ENCODE data around the gene MRFAP1. TPM values are rescaled to one million over a fixed set of nuclear protein-coding genes. Genes with fewer than 3 reads are reported as not detected.

Gene MRFAP1
- total RNA-seq, 6 experiments from 2014 or later = 103 to 166 (median 129) TPM

DNA sequence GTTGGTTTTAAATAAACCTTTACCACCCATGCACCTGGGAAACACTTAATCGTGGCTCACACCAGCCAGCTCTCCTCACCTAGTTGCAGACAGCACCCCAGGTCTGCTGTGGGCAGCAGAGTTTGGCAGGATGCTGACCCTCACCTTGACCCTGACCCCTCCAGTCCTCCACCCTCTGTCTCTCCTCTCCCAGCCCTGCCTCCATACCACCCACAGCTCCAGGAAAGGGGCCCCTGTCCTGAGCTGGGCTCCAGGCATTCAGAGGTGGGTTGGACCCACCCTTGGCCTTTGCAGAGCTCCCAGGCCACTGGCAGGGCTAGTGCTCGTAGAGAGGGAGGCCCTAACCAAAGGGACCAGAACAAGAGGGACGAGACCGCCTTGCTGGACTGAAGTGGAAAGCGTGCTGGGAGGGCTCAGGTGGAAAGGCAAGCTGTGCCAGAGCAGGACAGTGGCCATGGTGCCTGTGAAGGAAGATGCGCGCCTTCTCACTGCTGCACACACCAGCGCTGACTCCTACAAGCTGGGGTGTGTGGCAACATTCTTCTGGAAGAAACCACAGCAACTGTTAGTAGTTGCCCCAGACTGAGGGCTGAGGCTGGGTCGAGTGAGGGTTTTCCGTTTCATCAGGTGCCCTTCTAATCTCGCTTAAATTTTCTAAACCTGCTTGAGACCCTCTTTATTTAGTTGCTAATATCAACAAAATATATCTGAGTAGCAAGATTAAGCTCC, 42.5 kb downstream of the MRFAP1 start:
- Histone ChIP-seq H3K4me3 (no peak overlapping the region), H3K27me3 (no peaks in the 10 kb centered on the region), H3K4me1 (peaks cover 0 to 2% (median under 1%) of the 10 kb centered on the region in 4 donors), H3K27ac (no peak overlapping the region), H3K9me3 (no peaks in the 10 kb centered on the region), H3K36me3 (no peaks in the 10 kb centered on the region)
- no peak for ATAC-seq
- 55% methylated on average over 4 of the region's 11 CpGs for WGBS (ENCODE audit: insufficient coverage, low coverage, low lambda C conversion rate, missing lambda C conversion rate)
- TF ChIP-seq CTCF (IDR thresholded peaks at IDR 0.05) = no peak
- TF ChIP-seq POLR2A (IDR thresholded peaks at IDR 0.05) = no peak
- DNase-seq = no peak
- intact Hi-C loops (cut with DNase I) = no loop called here

GRCh38 chr4:6684656-6685055, 44.2 kb downstream of the MRFAP1 start:
- Histone ChIP-seq H3K9me3 (no peaks in the 10 kb centered on the region), H3K36me3 (no peaks in the 10 kb centered on the region), H3K27ac (no peak overlapping the region), H3K4me3 (no peak overlapping the region), H3K4me1 (peaks cover 0 to 18% (median 8%) of the 10 kb centered on the region in 4 donors), H3K27me3 (no peaks in the 10 kb centered on the region)
- DNase-seq (no peak), ATAC-seq (no peak)
- no peak for TF ChIP-seq CTCF (IDR thresholded peaks at IDR 0.05)
- no peak for TF ChIP-seq POLR2A (IDR thresholded peaks at IDR 0.05)
- intact Hi-C loops (cut with DNase I) = no loop called here
- 73% methylated on average over 3 of the region's 11 CpGs for WGBS (ENCODE audit: insufficient coverage, low coverage, low lambda C conversion rate, missing lambda C conversion rate)

DNA sequence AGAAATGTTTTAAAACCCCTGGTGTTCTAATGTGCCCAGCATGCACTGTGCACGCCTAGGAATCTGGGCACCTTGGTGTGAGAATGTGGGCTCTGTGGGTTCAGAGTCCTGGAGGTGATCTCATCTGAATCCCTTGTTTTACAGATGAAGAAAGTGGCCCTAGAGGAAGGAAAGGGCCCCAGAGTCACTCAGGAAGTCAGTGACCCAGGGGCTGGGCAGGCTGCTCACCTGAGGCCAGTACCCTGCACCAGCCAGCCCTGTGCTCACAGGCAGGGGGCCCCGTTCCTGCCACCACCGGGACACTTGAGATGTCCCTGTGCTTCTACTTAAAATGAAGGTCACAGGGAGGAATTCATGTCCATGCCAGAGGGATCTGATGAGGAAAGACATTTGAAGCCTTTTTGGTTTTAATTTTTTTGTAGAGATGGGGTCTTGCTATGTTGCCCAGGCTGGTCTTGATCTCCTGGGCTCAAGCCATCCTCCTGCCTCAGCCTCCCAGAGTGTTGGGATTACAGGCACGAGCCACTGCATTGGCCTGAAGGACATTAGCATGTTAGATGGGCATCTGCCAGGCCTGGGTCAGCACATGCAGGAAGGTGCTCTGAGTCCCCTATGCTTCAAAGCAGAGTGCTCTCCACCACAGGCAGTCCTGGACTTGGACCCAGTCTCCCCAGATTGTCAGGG, 45.8 kb downstream of the MRFAP1 start:
- H3K27ac ChIP-seq = no peak overlapping the region
- intact Hi-C loops (cut with DNase I) = no loop called here

More for the DNA sequence above, 45.8 kb downstream of the MRFAP1 start:
- no peaks in the 10 kb centered on the region for H3K9me3 ChIP-seq
- TF ChIP-seq CTCF (IDR thresholded peaks at IDR 0.05) = no peak
- no peak for TF ChIP-seq POLR2A (IDR thresholded peaks at IDR 0.05)
- no peak overlapping the region for H3K4me3 ChIP-seq
- WGBS (ENCODE audit: insufficient coverage, low coverage, low lambda C conversion rate, missing lambda C conversion rate) = 71% methylated on average over 3 of the region's 4 CpGs
- no peaks in the 10 kb centered on the region for H3K27me3 ChIP-seq
- ATAC-seq (no peak), DNase-seq (no peak)
- H3K4me1 ChIP-seq = peaks cover 0 to 23% (median 11%) of the 10 kb centered on the region in 4 donors
- no peaks in the 10 kb centered on the region for H3K36me3 ChIP-seq

All from right lobe of liver (tissue), 6 donors.